Measurements from ENCODE around the gene ULK3.

Gene ULK3

GRCh38 chr15:74865316-74865715, 22.4 kb upstream of the ULK3 start:
- Histone ChIP-seq H3K4me3 (ENCODE audit: low read depth in 1 of 2, low read length in 2 of 2) (no peak overlapping the region), H3K9me3 (ENCODE audit: low read length) (no peaks in the 10 kb centered on the region), H3K27me3 (ENCODE audit: control insufficient read depth in 1 of 2, insufficient read depth in 2 of 2, low read length in 2 of 2) (no peaks in the 10 kb centered on the region), H3K9ac (ENCODE audit: low read length) (no peak overlapping the region), H3K36me3 (ENCODE audit: insufficient read depth, low read length) (peaks cover 8% of the 10 kb centered on the region), H3K4me1 (ENCODE audit: insufficient read depth, low read length) (peaks cover 19% of the 10 kb centered on the region), H3K27ac (ENCODE audit: low read depth, low read length) (no peak overlapping the region)

GRCh38 chr15:74864296-74864695, 21.3 kb upstream of the ULK3 start:
- Histone ChIP-seq H3K36me3 (ENCODE audit: insufficient read depth, low read length) (peaks cover 8% of the 10 kb centered on the region), H3K9me3 (ENCODE audit: low read length) (no peaks in the 10 kb centered on the region), H3K9ac (ENCODE audit: low read length) (no peak overlapping the region), H3K27me3 (ENCODE audit: control insufficient read depth in 1 of 2, insufficient read depth in 2 of 2, low read length in 2 of 2) (no peaks in the 10 kb centered on the region), H3K4me3 (ENCODE audit: low read depth in 1 of 2, low read length in 2 of 2) (no peak overlapping the region), H3K27ac (ENCODE audit: low read depth, low read length) (no peak overlapping the region), H3K4me1 (ENCODE audit: insufficient read depth, low read length) (peaks cover 9% of the 10 kb centered on the region)

GRCh38 chr15:74863239-74864056, 20.5 kb upstream of the ULK3 start:
- Histone ChIP-seq H3K4me1 (ENCODE audit: insufficient read depth, low read length) (peaks cover 5% of the 10 kb centered on the region), H3K9ac (ENCODE audit: low read length) (no peak overlapping the region), H3K4me3 (ENCODE audit: low read depth in 1 of 2, low read length in 2 of 2) (no peak overlapping the region), H3K27me3 (ENCODE audit: control insufficient read depth in 1 of 2, insufficient read depth in 2 of 2, low read length in 2 of 2) (no peaks in the 10 kb centered on the region), H3K27ac (ENCODE audit: low read depth, low read length) (no peak overlapping the region), H3K9me3 (ENCODE audit: low read length) (no peaks in the 10 kb centered on the region), H3K36me3 (ENCODE audit: insufficient read depth, low read length) (peaks cover 8% of the 10 kb centered on the region)

GRCh38 chr15:74858369-74858740, 15.4 kb upstream of the ULK3 start:
- H3K4me1 ChIP-seq (ENCODE audit: insufficient read depth, low read length), result peaks cover 16% of the 10 kb centered on the region
- H3K27ac ChIP-seq (ENCODE audit: low read depth, low read length), result no peak overlapping the region
- no peak overlapping the region for H3K9ac ChIP-seq (ENCODE audit: low read length)
- H3K27me3 ChIP-seq (ENCODE audit: control insufficient read depth in 1 of 2, insufficient read depth in 2 of 2, low read length in 2 of 2), result no peaks in the 10 kb centered on the region
- H3K9me3 ChIP-seq (ENCODE audit: low read length), result no peaks in the 10 kb centered on the region
- H3K4me3 ChIP-seq (ENCODE audit: low read depth in 1 of 2, low read length in 2 of 2), result no peak overlapping the region
- peaks cover 10% of the 10 kb centered on the region for H3K36me3 ChIP-seq (ENCODE audit: insufficient read depth, low read length)

- Histone ChIP-seq H3K4me1 (ENCODE audit: insufficient read depth, low read length) (peaks cover 16% of the 10 kb centered on the region), H3K36me3 (ENCODE audit: insufficient read depth, low read length) (peaks cover 15% of the 10 kb centered on the region), H3K9me3 (ENCODE audit: low read length) (no peaks in the 10 kb centered on the region), H3K4me3 (ENCODE audit: low read depth in 1 of 2, low read length in 2 of 2) (no peak overlapping the region), H3K9ac (ENCODE audit: low read length) (no peak overlapping the region), H3K27ac (ENCODE audit: low read depth, low read length) (no peak overlapping the region), H3K27me3 (ENCODE audit: control insufficient read depth in 1 of 2, insufficient read depth in 2 of 2, low read length in 2 of 2) (no peaks in the 10 kb centered on the region)
Measured at GRCh38 chr15:74857671-74858368, 14.9 kb upstream of the ULK3 start.

GRCh38 chr15:74857082-74857655, 14.2 kb upstream of the ULK3 start:
- peaks cover 22% of the 10 kb centered on the region for H3K36me3 ChIP-seq (ENCODE audit: insufficient read depth, low read length)
- H3K9ac ChIP-seq (ENCODE audit: low read length), result no peak overlapping the region
- H3K4me3 ChIP-seq (ENCODE audit: low read depth in 1 of 2, low read length in 2 of 2), result no peak overlapping the region
- no peaks in the 10 kb centered on the region for H3K9me3 ChIP-seq (ENCODE audit: low read length)
- no peaks in the 10 kb centered on the region for H3K27me3 ChIP-seq (ENCODE audit: control insufficient read depth in 1 of 2, insufficient read depth in 2 of 2, low read length in 2 of 2)
- H3K4me1 ChIP-seq (ENCODE audit: insufficient read depth, low read length), result peaks cover 16% of the 10 kb centered on the region
- no peak overlapping the region for H3K27ac ChIP-seq (ENCODE audit: low read depth, low read length)

GRCh38 chr15:74856537-74856936, 13.6 kb upstream of the ULK3 start:
- H3K27ac ChIP-seq (ENCODE audit: low read depth, low read length), result no peak overlapping the region
- peaks cover 16% of the 10 kb centered on the region for H3K4me1 ChIP-seq (ENCODE audit: insufficient read depth, low read length)
- H3K9me3 ChIP-seq (ENCODE audit: low read length), result no peaks in the 10 kb centered on the region
- no peak overlapping the region for H3K4me3 ChIP-seq (ENCODE audit: low read depth in 1 of 2, low read length in 2 of 2)
- peaks cover 28% of the 10 kb centered on the region for H3K36me3 ChIP-seq (ENCODE audit: insufficient read depth, low read length)
- no peaks in the 10 kb centered on the region for H3K27me3 ChIP-seq (ENCODE audit: control insufficient read depth in 1 of 2, insufficient read depth in 2 of 2, low read length in 2 of 2)
- H3K9ac ChIP-seq (ENCODE audit: low read length), result no peak overlapping the region

GRCh38 chr15:74855857-74856256, 12.9 kb upstream of the ULK3 start:
- peaks cover 35% of the 10 kb centered on the region for H3K36me3 ChIP-seq (ENCODE audit: insufficient read depth, low read length)
- no peaks in the 10 kb centered on the region for H3K27me3 ChIP-seq (ENCODE audit: control insufficient read depth in 1 of 2, insufficient read depth in 2 of 2, low read length in 2 of 2)
- H3K27ac ChIP-seq (ENCODE audit: low read depth, low read length), result no peak overlapping the region
- no peak overlapping the region for H3K4me3 ChIP-seq (ENCODE audit: low read depth in 1 of 2, low read length in 2 of 2)
- H3K4me1 ChIP-seq (ENCODE audit: insufficient read depth, low read length), result peaks cover 16% of the 10 kb centered on the region
- no peak overlapping the region for H3K9ac ChIP-seq (ENCODE audit: low read length)
- H3K9me3 ChIP-seq (ENCODE audit: low read length), result no peaks in the 10 kb centered on the region

GRCh38 chr15:74854453-74855022, 11.6 kb upstream of the ULK3 start:
- no peaks in the 10 kb centered on the region for H3K27me3 ChIP-seq (ENCODE audit: control insufficient read depth in 1 of 2, insufficient read depth in 2 of 2, low read length in 2 of 2)
- peaks cover 16% of the 10 kb centered on the region for H3K4me1 ChIP-seq (ENCODE audit: insufficient read depth, low read length)
- peaks cover 48% of the 10 kb centered on the region for H3K36me3 ChIP-seq (ENCODE audit: insufficient read depth, low read length)
- H3K27ac ChIP-seq (ENCODE audit: low read depth, low read length), result no peak overlapping the region
- no peak overlapping the region for H3K4me3 ChIP-seq (ENCODE audit: low read depth in 1 of 2, low read length in 2 of 2)
- no peaks in the 10 kb centered on the region for H3K9me3 ChIP-seq (ENCODE audit: low read length)
- H3K9ac ChIP-seq (ENCODE audit: low read length), result no peak overlapping the region

- no peak overlapping the region for H3K9ac ChIP-seq (ENCODE audit: low read length)
Measured at GRCh38 chr15:74851960-74852359, 9.0 kb upstream of the ULK3 start.

GRCh38 chr15:74850393-74850792, 7.4 kb upstream of the ULK3 start:
- H3K4me3 ChIP-seq (ENCODE audit: low read depth in 1 of 2, low read length in 2 of 2), result no peak overlapping the region
- H3K9me3 ChIP-seq (ENCODE audit: low read length), result no peaks in the 10 kb centered on the region
- H3K9ac ChIP-seq (ENCODE audit: low read length), result no peak overlapping the region
- H3K4me1 ChIP-seq (ENCODE audit: insufficient read depth, low read length), result no peaks in the 10 kb centered on the region
- peaks cover 77% of the 10 kb centered on the region for H3K36me3 ChIP-seq (ENCODE audit: insufficient read depth, low read length)
- no peaks in the 10 kb centered on the region for H3K27me3 ChIP-seq (ENCODE audit: control insufficient read depth in 1 of 2, insufficient read depth in 2 of 2, low read length in 2 of 2)
- no peak overlapping the region for H3K27ac ChIP-seq (ENCODE audit: low read depth, low read length)

More at GRCh38 chr15:74851960-74852359, 9.0 kb upstream of the ULK3 start:
- no peak overlapping the region for H3K4me3 ChIP-seq (ENCODE audit: low read depth in 1 of 2, low read length in 2 of 2)
- no peaks in the 10 kb centered on the region for H3K27me3 ChIP-seq (ENCODE audit: control insufficient read depth in 1 of 2, insufficient read depth in 2 of 2, low read length in 2 of 2)
- H3K27ac ChIP-seq (ENCODE audit: low read depth, low read length), result no peak overlapping the region
- H3K4me1 ChIP-seq (ENCODE audit: insufficient read depth, low read length), result peaks cover 3% of the 10 kb centered on the region
- H3K9me3 ChIP-seq (ENCODE audit: low read length), result no peaks in the 10 kb centered on the region
- H3K36me3 ChIP-seq (ENCODE audit: insufficient read depth, low read length), result peaks cover 69% of the 10 kb centered on the region

Measured in muscle layer of colon (tissue), 2 donors.